ENCODE data around the gene LRRC58. TPM values are rescaled to one million over a fixed set of nuclear protein-coding genes. Genes with fewer than 3 reads are reported as not detected.

The LRRC58 gene
- total and polyA plus RNA-seq, 2 donors (not counting 3 experiments of a cell fraction or from before 2014, with no cell fraction given): 3.7 to 11.9 TPM

GRCh38 chr3:120289636-120290035, 59.5 kb downstream of the LRRC58 start:
- no peak overlapping the region for H3K27ac ChIP-seq (ENCODE audit: insufficient read depth, low read depth, low read length)
- no peaks in the 10 kb centered on the region for H3K79me2 ChIP-seq (ENCODE audit: control insufficient read depth, insufficient read depth, low read length)
- no peaks in the 10 kb centered on the region for H3K36me3 ChIP-seq (ENCODE audit: control insufficient read depth in 2 of 2, extremely low read depth in 1 of 2, insufficient read depth in 2 of 2, low read length in 2 of 2)
- H4K20me1 ChIP-seq (replicated peaks; ENCODE audit: control insufficient read depth, extremely low read depth, insufficient read depth, low read length): no peaks in the 10 kb centered on the region
- no peaks in the 10 kb centered on the region for H3K9me3 ChIP-seq (replicated peaks; ENCODE audit: control insufficient read depth, insufficient read depth, low read length)
- no peak for TF ChIP-seq MYC (IDR thresholded peaks at IDR 0.05; ENCODE audit: low read depth, low read length)
- no peaks in the 10 kb centered on the region for H3K9me1 ChIP-seq (replicated peaks; ENCODE audit: control insufficient read depth, extremely low read depth, insufficient read depth, low read length)
- DNase-seq (ENCODE audit: low read depth, low spot score) (no peak), FAIRE-seq (no peak)
- no peak overlapping the region for H3K9ac ChIP-seq (replicated peaks; ENCODE audit: extremely low read depth, insufficient read depth, low read length)
- H3K4me1 ChIP-seq (ENCODE audit: control insufficient read depth, extremely low read depth, insufficient read depth, low read length): peaks cover 3% of the 10 kb centered on the region
- BruUV-seq (replicated peaks): no TSS peak
- dilution Hi-C loops (cut with MboI; ENCODE audit: extremely low pct_ligation_motif_present, low sequenced_read_pairs): no loop called here
- H2AFZ ChIP-seq (ENCODE audit: low read depth, low read length): no peak overlapping the region
- H3K27me3 ChIP-seq (ENCODE audit: control insufficient read depth in 2 of 2, insufficient read depth in 2 of 2, low read length in 2 of 2): peaks cover 12 to 16% of the 10 kb centered on the region in 2 experiments
- H3K4me2 ChIP-seq (ENCODE audit: insufficient read depth, low read length): no peak overlapping the region
- no peak overlapping the region for H3K4me3 ChIP-seq (replicated peaks in 1 of 3; ENCODE audit: insufficient read depth in 1 of 3, low read depth in 1 of 3, low read length in 3 of 3)
- ChIA-PET POLR2A (no interaction called here), CTCF (no interaction called here)
- intact Hi-C loops (cut with micrococcal nuclease): no loop called here

- H3K79me2 ChIP-seq (ENCODE audit: control insufficient read depth, insufficient read depth, low read length): no peaks in the 10 kb centered on the region
- H4K20me1 ChIP-seq (replicated peaks; ENCODE audit: control insufficient read depth, extremely low read depth, insufficient read depth, low read length): no peaks in the 10 kb centered on the region
- no peak overlapping the region for H3K9ac ChIP-seq (replicated peaks; ENCODE audit: extremely low read depth, insufficient read depth, low read length)
- H3K9me3 ChIP-seq (replicated peaks; ENCODE audit: control insufficient read depth, insufficient read depth, low read length): no peaks in the 10 kb centered on the region
- TF ChIP-seq POLR2A (IDR thresholded peaks at IDR 0.05; ENCODE audit: low read depth, low read length) (no peak), CTCF (IDR thresholded peaks at IDR 0.05; ENCODE audit: extremely low read depth in 1 of 2, insufficient read depth in 1 of 2, low read depth in 1 of 2, low read length in 2 of 2) (no peak), GATA2 (IDR thresholded peaks at IDR 0.05; ENCODE audit: insufficient read depth, insufficient read length, low read depth, low read length) (no peak), JUN (IDR thresholded peaks at IDR 0.05; ENCODE audit: borderline replicate concordance, insufficient read depth, insufficient read length, low read depth) (no peak), FOS (IDR thresholded peaks at IDR 0.05; ENCODE audit: borderline replicate concordance, insufficient read depth, low read length) (no peak), EZH2 (IDR thresholded peaks at IDR 0.05; ENCODE audit: borderline replicate concordance, low read depth, low read length, severe bottlenecking) (no peak), MAX (IDR thresholded peaks at IDR 0.05; ENCODE audit: insufficient read depth, insufficient read length) (no peak), MYC (IDR thresholded peaks at IDR 0.05; ENCODE audit: low read depth, low read length) (no peak)
- peaks cover 24 to 31% of the 10 kb centered on the region in 2 experiments for H3K27me3 ChIP-seq (ENCODE audit: control insufficient read depth in 2 of 2, insufficient read depth in 2 of 2, low read length in 2 of 2)
- intact Hi-C loops (cut with micrococcal nuclease) (no loop called here), dilution Hi-C loops (cut with MboI; ENCODE audit: extremely low pct_ligation_motif_present, low sequenced_read_pairs) (no loop called here)
- ChIA-PET POLR2A (no interaction called here), CTCF (interaction anchor here (1.2 kb wide), 1 partner anchor 14 kb away, joined by 3 read pairs; no protein-coding TSS in a partner anchor)
- no peak overlapping the region for H2AFZ ChIP-seq (ENCODE audit: low read depth, low read length)
- H3K27ac ChIP-seq (ENCODE audit: insufficient read depth, low read depth, low read length): no peak overlapping the region
- no peak for FAIRE-seq
- no TSS peak for BruUV-seq (replicated peaks)
- no peak overlapping the region for H3K4me3 ChIP-seq (replicated peaks in 1 of 3; ENCODE audit: insufficient read depth in 1 of 3, low read depth in 1 of 3, low read length in 3 of 3)
- peaks cover 3% of the 10 kb centered on the region for H3K4me1 ChIP-seq (ENCODE audit: control insufficient read depth, extremely low read depth, insufficient read depth, low read length)
- H3K9me1 ChIP-seq (replicated peaks; ENCODE audit: control insufficient read depth, extremely low read depth, insufficient read depth, low read length): no peaks in the 10 kb centered on the region
- DNase-seq (ENCODE audit: low read depth, low spot score): no peak
- H3K36me3 ChIP-seq (ENCODE audit: control insufficient read depth in 2 of 2, extremely low read depth in 1 of 2, insufficient read depth in 2 of 2, low read length in 2 of 2): no peaks in the 10 kb centered on the region
- H3K4me2 ChIP-seq (ENCODE audit: insufficient read depth, low read length): no peak overlapping the region
These were observed 62.7 kb downstream of the LRRC58 start for GRCh38 chr3:120286465-120286864.
